Measurements from ENCODE around the gene VEPH1. TPM values are rescaled to one million over a fixed set of nuclear protein-coding genes. Genes with fewer than 3 reads are reported as not detected.

Gene VEPH1
- polyA plus RNA-seq, 1 donor (not counting 4 experiments of a cell fraction or from before 2014, with no cell fraction given), result 0.21 TPM

GRCh38 chr3:157445857-157446256 is 57.4 kb downstream of the VEPH1 start:
- H3K4me2 ChIP-seq (ENCODE audit: control insufficient read depth, extremely low read depth, insufficient read depth, low read depth, low read length), result no peak overlapping the region
- no peak for DNase-seq (ENCODE audit: low read depth, low spot score)

GRCh38 chr3:157444797-157445184 is 58.4 kb downstream of the VEPH1 start:
- no peak for DNase-seq (ENCODE audit: low read depth, low spot score)
- Histone ChIP-seq H3K27ac (ENCODE audit: control insufficient read depth, insufficient read depth, low read length) (no peak overlapping the region), H3K27me3 (ENCODE audit: control insufficient read depth, extremely low read depth, insufficient read depth, low read length) (no peaks in the 10 kb centered on the region), H3K4me2 (ENCODE audit: control insufficient read depth, extremely low read depth, insufficient read depth, low read depth, low read length) (no peak overlapping the region), H3K79me2 (ENCODE audit: control insufficient read depth, insufficient read depth, low read length) (no peaks in the 10 kb centered on the region), H3K9me1 (ENCODE audit: control insufficient read depth, extremely low read depth, insufficient read depth, low read length) (no peaks in the 10 kb centered on the region), H3K36me3 (ENCODE audit: control insufficient read depth in 2 of 2, extremely low read depth in 1 of 2, insufficient read depth in 2 of 2, low read length in 2 of 2) (no peaks in the 10 kb centered on the region), H3K4me1 (ENCODE audit: control insufficient read depth, extremely low read depth, insufficient read depth, low read length) (no peaks in the 10 kb centered on the region), H2AFZ (ENCODE audit: control insufficient read depth, low read length) (no peak overlapping the region), H4K20me1 (ENCODE audit: control insufficient read depth, extremely low read depth, insufficient read depth, low read length) (no peaks in the 10 kb centered on the region), H3K9me3 (ENCODE audit: control insufficient read depth, low read depth, low read length) (no peaks in the 10 kb centered on the region), H3K9ac (ENCODE audit: control insufficient read depth, extremely low read depth, insufficient read depth, low read length) (no peak overlapping the region), H3K4me3 (ENCODE audit: control insufficient read depth in 2 of 3, extremely low read depth in 1 of 3, insufficient read depth in 2 of 3, low read depth in 1 of 3, low read length in 3 of 3) (no peak overlapping the region)
- dilution Hi-C loops (cut with MboI; ENCODE audit: extremely low pct_ligation_motif_present, low sequenced_read_pairs), result no loop called here
- TF ChIP-seq EZH2 (IDR thresholded peaks at IDR 0.05; ENCODE audit: low read length) (no peak), CTCF (optimal IDR thresholded peaks at IDR 0.05 in 1 of 3, IDR thresholded peaks at IDR 0.05 in 1 of 3, conservative IDR thresholded peaks at IDR 0.05 in 1 of 3; ENCODE audit: extremely low read depth in 1 of 3, insufficient read depth in 2 of 3, low read length in 3 of 3) (no peak)
- FAIRE-seq, result no peak

More at GRCh38 chr3:157445857-157446256, 57.4 kb downstream of the VEPH1 start:
- Histone ChIP-seq H3K36me3 (ENCODE audit: control insufficient read depth in 2 of 2, extremely low read depth in 1 of 2, insufficient read depth in 2 of 2, low read length in 2 of 2) (no peaks in the 10 kb centered on the region), H3K9me1 (ENCODE audit: control insufficient read depth, extremely low read depth, insufficient read depth, low read length) (no peaks in the 10 kb centered on the region), H3K4me3 (ENCODE audit: control insufficient read depth in 2 of 3, extremely low read depth in 1 of 3, insufficient read depth in 2 of 3, low read depth in 1 of 3, low read length in 3 of 3) (no peak overlapping the region), H3K9ac (ENCODE audit: control insufficient read depth, extremely low read depth, insufficient read depth, low read length) (no peak overlapping the region), H2AFZ (ENCODE audit: control insufficient read depth, low read length) (no peak overlapping the region), H3K4me1 (ENCODE audit: control insufficient read depth, extremely low read depth, insufficient read depth, low read length) (no peaks in the 10 kb centered on the region), H4K20me1 (ENCODE audit: control insufficient read depth, extremely low read depth, insufficient read depth, low read length) (no peaks in the 10 kb centered on the region), H3K27ac (ENCODE audit: control insufficient read depth, insufficient read depth, low read length) (no peak overlapping the region), H3K9me3 (ENCODE audit: control insufficient read depth, low read depth, low read length) (no peaks in the 10 kb centered on the region), H3K79me2 (ENCODE audit: control insufficient read depth, insufficient read depth, low read length) (no peaks in the 10 kb centered on the region), H3K27me3 (ENCODE audit: control insufficient read depth, extremely low read depth, insufficient read depth, low read length) (no peaks in the 10 kb centered on the region)
- dilution Hi-C loops (cut with MboI; ENCODE audit: extremely low pct_ligation_motif_present, low sequenced_read_pairs), result no loop called here
- TF ChIP-seq EZH2 (IDR thresholded peaks at IDR 0.05; ENCODE audit: low read length), result no peak
- no peak for TF ChIP-seq CTCF (optimal IDR thresholded peaks at IDR 0.05 in 1 of 3, IDR thresholded peaks at IDR 0.05 in 1 of 3, conservative IDR thresholded peaks at IDR 0.05 in 1 of 3; ENCODE audit: extremely low read depth in 1 of 3, insufficient read depth in 2 of 3, low read length in 3 of 3)
- no peak for FAIRE-seq
